Natural killer cell (primary cell): Measurements from ENCODE around the gene PEPD. TPM values are rescaled to one million over a fixed set of nuclear protein-coding genes. Genes with fewer than 3 reads are reported as not detected.

ENCODE experiments used
- ATAC-seq, 3 donors: fragments of 150-1000 bp in 2 of 3; fragments of 200-7000 bp in 1 of 3; cut with Tn5 transposase; 1 replicate in 1 of 3; 2 replicates in 2 of 3; pipeline ENCODE4 v1.10.0; 2021; ENCODE audit warnings: mild to moderate bottlenecking in 2 of 3, moderate library complexity in 2 of 3
- DNase-seq, 2 donors: peaks; one replicate each; pipeline versions ENCODE4 v3.0.0 to v3.0.0-alpha.2; 2013 to 2021; ENCODE audit warnings: mixed read lengths in 1 of 2
- H3K27ac ChIP-seq: one replicate; pipeline ENCODE4 v1.5.1; 2013; ENCODE audit warnings: mild to moderate bottlenecking, low read length
- H3K27me3 ChIP-seq: one replicate; pipeline ENCODE4 v1.6.1; 2013; ENCODE audit warnings: low read length; ENCODE audit not compliant: control insufficient read depth, insufficient read depth
- H3K36me3 ChIP-seq: one replicate; pipeline ENCODE4 v1.6.1; 2013; ENCODE audit warnings: low read length; ENCODE audit not compliant: control insufficient read depth, insufficient read depth
- H3K4me1 ChIP-seq: one replicate; pipeline ENCODE4 v1.6.1; 2013; ENCODE audit warnings: low read length; ENCODE audit not compliant: control insufficient read depth, insufficient read depth
- H3K4me3 ChIP-seq: one replicate; pipeline ENCODE4 v1.5.1; 2013; ENCODE audit warnings: low read length
- H3K9me3 ChIP-seq: one replicate; pipeline ENCODE4 v1.6.1; 2013; ENCODE audit warnings: low read length; ENCODE audit not compliant: control insufficient read depth, insufficient read depth
- H3K27ac Mint-ChIP-seq, 2 donors: one replicate each; pipeline ENCODE4 v1.8.0; 2022; ENCODE audit warnings: mild to moderate bottlenecking in 2 of 2, mixed read lengths in 2 of 2, moderate library complexity in 1 of 2
- H3K27me3 Mint-ChIP-seq, 2 donors: one replicate each; pipeline ENCODE4 v1.8.0; 2022; ENCODE audit warnings: low read depth in 2 of 2, mixed read lengths in 2 of 2
- H3K36me3 Mint-ChIP-seq: one replicate; pipeline ENCODE4 v1.8.0; 2022; ENCODE audit warnings: mixed read lengths
- H3K4me1 Mint-ChIP-seq, 2 donors: one replicate each; pipeline ENCODE4 v1.8.0; 2022; ENCODE audit warnings: mixed read lengths in 2 of 2
- H3K4me3 Mint-ChIP-seq: one replicate; pipeline ENCODE4 v1.8.0; 2022; ENCODE audit warnings: mild to moderate bottlenecking, moderate library complexity, mixed read lengths
- H3K9me3 Mint-ChIP-seq, 2 donors: one replicate each; pipeline ENCODE4 v1.8.0; 2022; ENCODE audit warnings: mixed read lengths in 2 of 2
- WGBS: methylation state at CpG from one replicate; pipeline ENCODE4 v1.1.7; 2013; ENCODE audit warnings: missing lambda C conversion rate; ENCODE audit not compliant: insufficient coverage; 5-methylcytosine and 5-hydroxymethylcytosine counted together
- intact Hi-C: fragments of 100-400 bp; cut with micrococcal nuclease; formaldehyde crosslinking; loops from one replicate; pipeline ENCODE4 v1.14.2; 2022
- total RNA-seq, 4 donors: library from RNA; stranded (reverse); fragments of 120-200 nt in 1 of 4; gene quantifications; one replicate each; pipeline versions ENCODE4 v1.2.3 to v1.2.4, GENCODE V29; 2013 to 2022
- TF ChIP-seq, protein P1 (sequence below): fragments of 200-600 bp; IDR thresholded peaks from one replicate; pipeline ENCODE4 v1.8.0; 2022; ENCODE audit warnings: antibody characterized with exemption

Gene PEPD
- total RNA-seq, 3 donors from 2014 or later (not counting 1 experiment from before 2014, with no cell fraction given), result 33.9 to 42.2 (median 40.9) TPM

DNA sequence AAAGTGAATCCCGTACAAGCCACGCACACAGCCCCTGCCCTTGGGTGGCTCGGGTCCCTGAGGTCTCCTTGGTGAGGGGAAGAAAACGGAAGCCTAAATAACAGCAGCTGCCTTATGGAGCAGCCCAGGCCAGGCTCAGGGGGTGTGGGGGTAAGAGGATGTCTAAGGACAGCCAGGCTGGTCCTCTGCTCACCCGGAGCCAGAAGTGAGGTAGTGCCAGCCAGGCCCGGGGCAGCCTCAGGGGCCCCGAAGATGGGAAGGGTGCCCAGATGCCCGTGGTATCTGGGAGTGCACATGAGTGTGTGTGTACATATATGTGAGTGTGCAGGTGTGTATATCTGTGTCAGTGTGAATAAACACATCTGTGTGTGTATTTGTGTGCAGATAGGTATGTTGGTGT, 38.4 kb upstream of the PEPD start:
- no peak overlapping the region for H3K27ac Mint-ChIP-seq
- no peaks in the 10 kb centered on the region for H3K4me1 Mint-ChIP-seq
- TF ChIP-seq, protein P1, sequence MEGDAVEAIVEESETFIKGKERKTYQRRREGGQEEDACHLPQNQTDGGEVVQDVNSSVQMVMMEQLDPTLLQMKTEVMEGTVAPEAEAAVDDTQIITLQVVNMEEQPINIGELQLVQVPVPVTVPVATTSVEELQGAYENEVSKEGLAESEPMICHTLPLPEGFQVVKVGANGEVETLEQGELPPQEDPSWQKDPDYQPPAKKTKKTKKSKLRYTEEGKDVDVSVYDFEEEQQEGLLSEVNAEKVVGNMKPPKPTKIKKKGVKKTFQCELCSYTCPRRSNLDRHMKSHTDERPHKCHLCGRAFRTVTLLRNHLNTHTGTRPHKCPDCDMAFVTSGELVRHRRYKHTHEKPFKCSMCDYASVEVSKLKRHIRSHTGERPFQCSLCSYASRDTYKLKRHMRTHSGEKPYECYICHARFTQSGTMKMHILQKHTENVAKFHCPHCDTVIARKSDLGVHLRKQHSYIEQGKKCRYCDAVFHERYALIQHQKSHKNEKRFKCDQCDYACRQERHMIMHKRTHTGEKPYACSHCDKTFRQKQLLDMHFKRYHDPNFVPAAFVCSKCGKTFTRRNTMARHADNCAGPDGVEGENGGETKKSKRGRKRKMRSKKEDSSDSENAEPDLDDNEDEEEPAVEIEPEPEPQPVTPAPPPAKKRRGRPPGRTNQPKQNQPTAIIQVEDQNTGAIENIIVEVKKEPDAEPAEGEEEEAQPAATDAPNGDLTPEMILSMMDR, result no peak
- 88% methylated on average over 8 of the region's 8 CpGs for WGBS
- Histone ChIP-seq H3K36me3 (no peaks in the 10 kb centered on the region), H3K9me3 (no peaks in the 10 kb centered on the region), H3K27me3 (no peaks in the 10 kb centered on the region), H3K4me3 (no peak overlapping the region), H3K27ac (no peak overlapping the region), H3K4me1 (no peaks in the 10 kb centered on the region)
- H3K4me3 Mint-ChIP-seq, result no peak overlapping the region
- peaks cover 0 to 5% of the 10 kb centered on the region in 2 donors for H3K27me3 Mint-ChIP-seq
- intact Hi-C loops, result no loop called here
- H3K36me3 Mint-ChIP-seq, result no peaks in the 10 kb centered on the region
- no peak for DNase-seq
- no peaks in the 10 kb centered on the region for H3K9me3 Mint-ChIP-seq
- ATAC-seq, result no peak

DNA sequence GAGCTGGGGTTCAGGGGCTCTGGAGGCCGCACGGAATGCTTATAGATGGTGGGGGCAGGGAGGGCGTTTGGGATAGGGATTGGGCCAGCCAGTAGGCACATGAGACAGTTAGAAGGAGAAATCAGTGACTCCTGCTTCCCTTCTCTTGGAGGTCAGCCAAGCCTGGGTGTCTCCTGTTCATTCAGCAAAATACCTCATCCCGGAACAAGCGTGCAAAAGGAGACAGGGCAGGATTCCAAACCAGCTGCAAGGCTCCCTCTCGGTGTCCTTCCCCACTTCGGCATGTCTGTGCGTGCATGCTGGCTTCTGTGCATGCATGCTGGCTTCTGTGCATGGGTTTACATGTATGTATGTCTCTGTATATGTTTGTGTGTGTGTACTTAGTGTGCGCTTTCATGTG, 37.3 kb upstream of the PEPD start:
- Histone ChIP-seq H3K4me3 (no peak overlapping the region), H3K9me3 (no peaks in the 10 kb centered on the region), H3K36me3 (no peaks in the 10 kb centered on the region), H3K4me1 (no peaks in the 10 kb centered on the region), H3K27ac (no peak overlapping the region), H3K27me3 (no peaks in the 10 kb centered on the region)
- H3K4me3 Mint-ChIP-seq, result no peak overlapping the region
- intact Hi-C loops, result no loop called here
- H3K9me3 Mint-ChIP-seq, result no peaks in the 10 kb centered on the region
- no peaks in the 10 kb centered on the region for H3K4me1 Mint-ChIP-seq
- H3K36me3 Mint-ChIP-seq, result no peaks in the 10 kb centered on the region
- peaks cover 0 to 5% of the 10 kb centered on the region in 2 donors for H3K27me3 Mint-ChIP-seq
- H3K27ac Mint-ChIP-seq, result no peak overlapping the region
- no peak for ATAC-seq
- no peak for DNase-seq
- WGBS, result 88% methylated on average over 9 of the region's 9 CpGs
- TF ChIP-seq, protein P1, result no peak

DNA sequence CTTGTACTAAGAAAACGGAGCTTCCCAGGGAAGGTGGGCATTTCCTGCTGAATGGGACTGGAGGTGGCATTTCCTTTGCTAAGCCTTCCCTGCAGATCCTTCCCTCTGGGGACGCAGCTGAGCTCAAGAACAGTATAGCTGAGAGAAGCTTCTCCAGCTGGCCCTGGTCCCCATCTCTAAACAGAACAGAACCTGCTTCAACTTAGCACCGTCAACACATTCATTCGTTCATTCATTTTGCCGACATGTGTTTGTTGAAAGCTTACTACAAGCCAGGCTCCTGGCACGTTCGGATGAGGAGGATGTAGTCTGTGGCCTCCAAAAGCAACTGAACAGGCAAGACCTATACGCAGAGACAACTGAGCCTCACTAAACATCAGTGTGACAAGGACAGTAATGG, 36.6 kb upstream of the PEPD start:
- DNase-seq (no peak), ATAC-seq (no peak)
- no peaks in the 10 kb centered on the region for H3K27me3 ChIP-seq
- no peaks in the 10 kb centered on the region for H3K4me1 ChIP-seq
- Mint-ChIP-seq H3K9me3 (no peaks in the 10 kb centered on the region), H3K36me3 (no peaks in the 10 kb centered on the region), H3K4me1 (no peaks in the 10 kb centered on the region), H3K27ac (no peak overlapping the region), H3K4me3 (no peak overlapping the region), H3K27me3 (peaks cover 0 to 5% of the 10 kb centered on the region in 2 donors)
- H3K27ac ChIP-seq, result no peak overlapping the region
- TF ChIP-seq, protein P1, result no peak
- H3K9me3 ChIP-seq, result no peaks in the 10 kb centered on the region
- intact Hi-C loops, result no loop called here
- 79% methylated on average over 8 of the region's 8 CpGs for WGBS
- H3K36me3 ChIP-seq, result no peaks in the 10 kb centered on the region
- no peak overlapping the region for H3K4me3 ChIP-seq

DNA sequence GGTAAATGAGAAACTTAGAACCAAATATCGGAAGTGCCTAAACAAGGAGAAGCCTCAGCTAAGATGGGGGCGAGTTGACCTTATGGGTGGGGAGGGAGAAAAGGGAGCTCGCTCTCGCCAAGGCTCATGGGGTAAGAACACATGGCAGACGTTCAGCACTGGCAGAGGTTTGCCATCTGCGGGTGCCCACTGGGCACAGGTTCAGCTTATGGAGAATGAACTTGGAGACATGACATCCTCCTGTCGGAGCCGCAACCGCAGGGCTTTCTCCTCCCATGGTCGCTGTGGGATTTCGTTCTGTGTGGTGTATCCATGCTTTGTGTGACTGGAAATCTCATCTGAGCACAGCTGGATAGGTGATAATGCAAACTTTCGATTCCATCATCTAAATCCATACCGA, 36.1 kb upstream of the PEPD start:
- no peaks in the 10 kb centered on the region for H3K36me3 ChIP-seq
- no peak overlapping the region for H3K27ac ChIP-seq
- H3K4me3 ChIP-seq, result no peak overlapping the region
- no peaks in the 10 kb centered on the region for H3K36me3 Mint-ChIP-seq
- H3K27me3 ChIP-seq, result no peaks in the 10 kb centered on the region
- ATAC-seq, result no peak
- H3K27me3 Mint-ChIP-seq, result peaks cover 0 to 5% of the 10 kb centered on the region in 2 donors
- H3K9me3 Mint-ChIP-seq, result no peaks in the 10 kb centered on the region
- intact Hi-C loops, result no loop called here
- DNase-seq, result no peak
- no peaks in the 10 kb centered on the region for H3K9me3 ChIP-seq
- no peaks in the 10 kb centered on the region for H3K4me1 ChIP-seq
- no peak overlapping the region for H3K27ac Mint-ChIP-seq
- H3K4me1 Mint-ChIP-seq, result no peaks in the 10 kb centered on the region
- 86% methylated on average over 13 of the region's 13 CpGs for WGBS
- no peak overlapping the region for H3K4me3 Mint-ChIP-seq
- TF ChIP-seq, protein P1, result no peak
